ENCODE measurements around the gene CCL4. TPM values are rescaled to one million over a fixed set of nuclear protein-coding genes. Genes with fewer than 3 reads are reported as not detected.

The CCL4 gene
- total RNA-seq, 1 experiment from 2014 or later, result 1.2 TPM

- H3K79me2 ChIP-seq (ENCODE audit: insufficient read depth, low read length), result no peaks in the 10 kb centered on the region
- TF ChIP-seq SP1 (IDR thresholded peaks at IDR 0.05; ENCODE audit: low read depth) (no peak), SIN3A (IDR thresholded peaks at IDR 0.05; ENCODE audit: low read depth) (no peak), SRF (IDR thresholded peaks at IDR 0.05; ENCODE audit: low read depth) (no peak), EGR1 (IDR thresholded peaks at IDR 0.05; ENCODE audit: low read depth) (no peak), RAD21 (IDR thresholded peaks at IDR 0.05; ENCODE audit: low read depth) (no peak), EZH2 (IDR thresholded peaks at IDR 0.05) (no peak), ZNF274 (IDR thresholded peaks at IDR 0.05; ENCODE audit: low read depth, low read length) (no peak), EZH2phosphoT487 (IDR thresholded peaks at IDR 0.05; ENCODE audit: borderline replicate concordance) (no peak), POLR2A (IDR thresholded peaks at IDR 0.05; ENCODE audit: borderline replicate concordance, extremely low read depth, insufficient read depth, insufficient read length) (no peak), JUND (IDR thresholded peaks at IDR 0.05) (no peak), ELF1 (IDR thresholded peaks at IDR 0.05; ENCODE audit: borderline replicate concordance, low read depth) (no peak), YY1 (IDR thresholded peaks at IDR 0.05; ENCODE audit: extremely low read depth, insufficient replicate concordance, low read depth, low read length) (no peak)
- TF ChIP-seq, protein P1, sequence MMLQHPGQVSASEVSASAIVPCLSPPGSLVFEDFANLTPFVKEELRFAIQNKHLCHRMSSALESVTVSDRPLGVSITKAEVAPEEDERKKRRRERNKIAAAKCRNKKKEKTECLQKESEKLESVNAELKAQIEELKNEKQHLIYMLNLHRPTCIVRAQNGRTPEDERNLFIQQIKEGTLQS (IDR thresholded peaks at IDR 0.05), result no peak
- TF ChIP-seq, protein P2, sequence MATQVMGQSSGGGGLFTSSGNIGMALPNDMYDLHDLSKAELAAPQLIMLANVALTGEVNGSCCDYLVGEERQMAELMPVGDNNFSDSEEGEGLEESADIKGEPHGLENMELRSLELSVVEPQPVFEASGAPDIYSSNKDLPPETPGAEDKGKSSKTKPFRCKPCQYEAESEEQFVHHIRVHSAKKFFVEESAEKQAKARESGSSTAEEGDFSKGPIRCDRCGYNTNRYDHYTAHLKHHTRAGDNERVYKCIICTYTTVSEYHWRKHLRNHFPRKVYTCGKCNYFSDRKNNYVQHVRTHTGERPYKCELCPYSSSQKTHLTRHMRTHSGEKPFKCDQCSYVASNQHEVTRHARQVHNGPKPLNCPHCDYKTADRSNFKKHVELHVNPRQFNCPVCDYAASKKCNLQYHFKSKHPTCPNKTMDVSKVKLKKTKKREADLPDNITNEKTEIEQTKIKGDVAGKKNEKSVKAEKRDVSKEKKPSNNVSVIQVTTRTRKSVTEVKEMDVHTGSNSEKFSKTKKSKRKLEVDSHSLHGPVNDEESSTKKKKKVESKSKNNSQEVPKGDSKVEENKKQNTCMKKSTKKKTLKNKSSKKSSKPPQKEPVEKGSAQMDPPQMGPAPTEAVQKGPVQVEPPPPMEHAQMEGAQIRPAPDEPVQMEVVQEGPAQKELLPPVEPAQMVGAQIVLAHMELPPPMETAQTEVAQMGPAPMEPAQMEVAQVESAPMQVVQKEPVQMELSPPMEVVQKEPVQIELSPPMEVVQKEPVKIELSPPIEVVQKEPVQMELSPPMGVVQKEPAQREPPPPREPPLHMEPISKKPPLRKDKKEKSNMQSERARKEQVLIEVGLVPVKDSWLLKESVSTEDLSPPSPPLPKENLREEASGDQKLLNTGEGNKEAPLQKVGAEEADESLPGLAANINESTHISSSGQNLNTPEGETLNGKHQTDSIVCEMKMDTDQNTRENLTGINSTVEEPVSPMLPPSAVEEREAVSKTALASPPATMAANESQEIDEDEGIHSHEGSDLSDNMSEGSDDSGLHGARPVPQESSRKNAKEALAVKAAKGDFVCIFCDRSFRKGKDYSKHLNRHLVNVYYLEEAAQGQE (IDR thresholded peaks at IDR 0.05; ENCODE audit: low read depth), result no peak
- TF ChIP-seq, protein P3, sequence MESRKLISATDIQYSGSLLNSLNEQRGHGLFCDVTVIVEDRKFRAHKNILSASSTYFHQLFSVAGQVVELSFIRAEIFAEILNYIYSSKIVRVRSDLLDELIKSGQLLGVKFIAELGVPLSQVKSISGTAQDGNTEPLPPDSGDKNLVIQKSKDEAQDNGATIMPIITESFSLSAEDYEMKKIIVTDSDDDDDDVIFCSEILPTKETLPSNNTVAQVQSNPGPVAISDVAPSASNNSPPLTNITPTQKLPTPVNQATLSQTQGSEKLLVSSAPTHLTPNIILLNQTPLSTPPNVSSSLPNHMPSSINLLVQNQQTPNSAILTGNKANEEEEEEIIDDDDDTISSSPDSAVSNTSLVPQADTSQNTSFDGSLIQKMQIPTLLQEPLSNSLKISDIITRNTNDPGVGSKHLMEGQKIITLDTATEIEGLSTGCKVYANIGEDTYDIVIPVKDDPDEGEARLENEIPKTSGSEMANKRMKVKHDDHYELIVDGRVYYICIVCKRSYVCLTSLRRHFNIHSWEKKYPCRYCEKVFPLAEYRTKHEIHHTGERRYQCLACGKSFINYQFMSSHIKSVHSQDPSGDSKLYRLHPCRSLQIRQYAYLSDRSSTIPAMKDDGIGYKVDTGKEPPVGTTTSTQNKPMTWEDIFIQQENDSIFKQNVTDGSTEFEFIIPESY (IDR thresholded peaks at IDR 0.05; ENCODE audit: extremely low read depth, insufficient replicate concordance, low read length), result no peak
- TF ChIP-seq, protein P4, sequence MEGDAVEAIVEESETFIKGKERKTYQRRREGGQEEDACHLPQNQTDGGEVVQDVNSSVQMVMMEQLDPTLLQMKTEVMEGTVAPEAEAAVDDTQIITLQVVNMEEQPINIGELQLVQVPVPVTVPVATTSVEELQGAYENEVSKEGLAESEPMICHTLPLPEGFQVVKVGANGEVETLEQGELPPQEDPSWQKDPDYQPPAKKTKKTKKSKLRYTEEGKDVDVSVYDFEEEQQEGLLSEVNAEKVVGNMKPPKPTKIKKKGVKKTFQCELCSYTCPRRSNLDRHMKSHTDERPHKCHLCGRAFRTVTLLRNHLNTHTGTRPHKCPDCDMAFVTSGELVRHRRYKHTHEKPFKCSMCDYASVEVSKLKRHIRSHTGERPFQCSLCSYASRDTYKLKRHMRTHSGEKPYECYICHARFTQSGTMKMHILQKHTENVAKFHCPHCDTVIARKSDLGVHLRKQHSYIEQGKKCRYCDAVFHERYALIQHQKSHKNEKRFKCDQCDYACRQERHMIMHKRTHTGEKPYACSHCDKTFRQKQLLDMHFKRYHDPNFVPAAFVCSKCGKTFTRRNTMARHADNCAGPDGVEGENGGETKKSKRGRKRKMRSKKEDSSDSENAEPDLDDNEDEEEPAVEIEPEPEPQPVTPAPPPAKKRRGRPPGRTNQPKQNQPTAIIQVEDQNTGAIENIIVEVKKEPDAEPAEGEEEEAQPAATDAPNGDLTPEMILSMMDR (IDR thresholded peaks at IDR 0.05 in 2 of 3, conservative IDR thresholded peaks at IDR 0.05 in 1 of 3; ENCODE audit: borderline replicate concordance in 1 of 3, insufficient read depth in 1 of 3, low read depth in 2 of 3, low read length in 2 of 3), result no peak
- TF ChIP-seq, protein P5, sequence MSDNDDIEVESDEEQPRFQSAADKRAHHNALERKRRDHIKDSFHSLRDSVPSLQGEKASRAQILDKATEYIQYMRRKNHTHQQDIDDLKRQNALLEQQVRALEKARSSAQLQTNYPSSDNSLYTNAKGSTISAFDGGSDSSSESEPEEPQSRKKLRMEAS (IDR thresholded peaks at IDR 0.05), result no peak
- H3K4me3 ChIP-seq (replicated peaks in 1 of 2; ENCODE audit: low read depth in 1 of 2, low read length in 2 of 2), result no peak overlapping the region
- H3K36me3 ChIP-seq (ENCODE audit: control insufficient read depth in 1 of 2, insufficient read depth in 2 of 2, low read length in 2 of 2), result no peaks in the 10 kb centered on the region
- no peaks in the 10 kb centered on the region for H3K4me1 ChIP-seq (ENCODE audit: control insufficient read depth in 1 of 2, insufficient read depth in 2 of 2, low read length in 2 of 2)
- intact Hi-C loops (cut with micrococcal nuclease), result no loop called here
- no peaks in the 10 kb centered on the region for H4K20me1 ChIP-seq (ENCODE audit: insufficient read depth)
- H3K9me2 ChIP-seq (ENCODE audit: insufficient read depth), result no peaks in the 10 kb centered on the region
- H3K9ac ChIP-seq (ENCODE audit: low read length), result no peak overlapping the region
- ChIA-PET RAD21 (ENCODE audit: low non-redundant PET in 1 of 2, low total read pairs in 2 of 2, uncharacterized antibody in 2 of 2, unreplicated experiment in 2 of 2) (no interaction called here), CTCF (interaction anchor here (3.2 kb wide), 1 partner anchor 36 kb away, joined by 13 read pairs; no protein-coding TSS in a partner anchor), POLR2A (no interaction called here)
- H3K9me3 ChIP-seq (ENCODE audit: control insufficient read depth in 1 of 2, insufficient read depth in 1 of 2, low read depth in 1 of 2, low read length in 2 of 2), result peaks cover 0 to 6% of the 10 kb centered on the region in 2 experiments; a peak in 1 of 4 replicates
- BruUV-seq (replicated peaks), result no TSS peak
- H2AFZ ChIP-seq (ENCODE audit: low read depth, low read length, poor library complexity, severe bottlenecking), result no peak overlapping the region
- no peaks in the 10 kb centered on the region; the same call in 1 of the 2 replicates for H3K27me3 ChIP-seq (ENCODE audit: insufficient read depth, low read length)
- ATAC-seq (no peak), DNase-seq (ENCODE audit: low read depth, low spot score) (no peak)
- no peak overlapping the region for H3K4me2 ChIP-seq (ENCODE audit: low read length)
- no peak overlapping the region for H3K27ac ChIP-seq (ENCODE audit: low read depth, low read length)
Measured at GRCh38 chr17:36112572-36112971, 8.9 kb downstream of the CCL4 start.
